GM19193 (cell line): ENCODE data around the gene BBS1.
A peak's percentile ranks its signal among the peaks of the same experiment; 100 is the strongest.

ENCODE experiments used
- POLR2A ChIP-seq: IDR thresholded peaks from 4 replicates; pipeline ENCODE4 v1.6.1; 2011; ENCODE audit not compliant: insufficient read depth, insufficient read length; ENCODE audit errors: extremely low read depth

The BBS1 gene

GRCh38 chr11:66539170-66539869 lies 28.9 kb downstream of the BBS1 start:
- TF ChIP-seq POLR2A: no peak

- no peak for TF ChIP-seq POLR2A
Observed at GRCh38 chr11:66539870-66540213, 29.4 kb downstream of the BBS1 start.

- TF ChIP-seq POLR2A: no peak
Observed at GRCh38 chr11:66541892-66542291, 31.5 kb downstream of the BBS1 start.

GRCh38 chr11:66542362-66542761 lies 31.9 kb downstream of the BBS1 start:
- TF ChIP-seq POLR2A: no peak

GRCh38 chr11:66543263-66544107 lies 33.0 kb downstream of the BBS1 start:
- no peak for TF ChIP-seq POLR2A

- peak; percentile 75 for TF ChIP-seq POLR2A
Observed at GRCh38 chr11:66545701-66546367, 35.4 kb downstream of the BBS1 start, which contains the start of gene ZDHHC24. Gene ZDHHC24, minus strand, starts transcription at chr11:66546048. Its CDS starts 45 bp downstream, at chr11:66546003.

GRCh38 chr11:66546368-66546965 lies 36.0 kb downstream of the BBS1 start, which contains the start of gene ACTN3:
Gene ACTN3, plus strand, starts transcription at chr11:66546903. Its CDS starts 35 bp downstream, at chr11:66546938.
- no peak for TF ChIP-seq POLR2A

GRCh38 chr11:66546966-66547661 lies 36.7 kb downstream of the BBS1 start:
- no peak for TF ChIP-seq POLR2A

GRCh38 chr11:66547662-66548009 lies 37.2 kb downstream of the BBS1 start:
- no peak for TF ChIP-seq POLR2A

GRCh38 chr11:66548041-66548440 lies 37.6 kb downstream of the BBS1 start:
- TF ChIP-seq POLR2A: no peak

- no peak for TF ChIP-seq POLR2A
Observed at GRCh38 chr11:66548774-66549630, 38.6 kb downstream of the BBS1 start.

- TF ChIP-seq POLR2A: no peak
Observed at GRCh38 chr11:66549696-66550095, 39.3 kb downstream of the BBS1 start.

GRCh38 chr11:66550887-66551286 lies 40.5 kb downstream of the BBS1 start:
- TF ChIP-seq POLR2A: no peak

- no peak for TF ChIP-seq POLR2A
Observed at GRCh38 chr11:66554602-66555001, 44.2 kb downstream of the BBS1 start.
